ENCODE measurements around the gene SYCP2.
"Not testable (repeated sequence)": the region's sequence is repeated elsewhere in the genome, so short reads cannot be mapped to it uniquely, and the experiment has no call there.

Gene SYCP2, protein sequence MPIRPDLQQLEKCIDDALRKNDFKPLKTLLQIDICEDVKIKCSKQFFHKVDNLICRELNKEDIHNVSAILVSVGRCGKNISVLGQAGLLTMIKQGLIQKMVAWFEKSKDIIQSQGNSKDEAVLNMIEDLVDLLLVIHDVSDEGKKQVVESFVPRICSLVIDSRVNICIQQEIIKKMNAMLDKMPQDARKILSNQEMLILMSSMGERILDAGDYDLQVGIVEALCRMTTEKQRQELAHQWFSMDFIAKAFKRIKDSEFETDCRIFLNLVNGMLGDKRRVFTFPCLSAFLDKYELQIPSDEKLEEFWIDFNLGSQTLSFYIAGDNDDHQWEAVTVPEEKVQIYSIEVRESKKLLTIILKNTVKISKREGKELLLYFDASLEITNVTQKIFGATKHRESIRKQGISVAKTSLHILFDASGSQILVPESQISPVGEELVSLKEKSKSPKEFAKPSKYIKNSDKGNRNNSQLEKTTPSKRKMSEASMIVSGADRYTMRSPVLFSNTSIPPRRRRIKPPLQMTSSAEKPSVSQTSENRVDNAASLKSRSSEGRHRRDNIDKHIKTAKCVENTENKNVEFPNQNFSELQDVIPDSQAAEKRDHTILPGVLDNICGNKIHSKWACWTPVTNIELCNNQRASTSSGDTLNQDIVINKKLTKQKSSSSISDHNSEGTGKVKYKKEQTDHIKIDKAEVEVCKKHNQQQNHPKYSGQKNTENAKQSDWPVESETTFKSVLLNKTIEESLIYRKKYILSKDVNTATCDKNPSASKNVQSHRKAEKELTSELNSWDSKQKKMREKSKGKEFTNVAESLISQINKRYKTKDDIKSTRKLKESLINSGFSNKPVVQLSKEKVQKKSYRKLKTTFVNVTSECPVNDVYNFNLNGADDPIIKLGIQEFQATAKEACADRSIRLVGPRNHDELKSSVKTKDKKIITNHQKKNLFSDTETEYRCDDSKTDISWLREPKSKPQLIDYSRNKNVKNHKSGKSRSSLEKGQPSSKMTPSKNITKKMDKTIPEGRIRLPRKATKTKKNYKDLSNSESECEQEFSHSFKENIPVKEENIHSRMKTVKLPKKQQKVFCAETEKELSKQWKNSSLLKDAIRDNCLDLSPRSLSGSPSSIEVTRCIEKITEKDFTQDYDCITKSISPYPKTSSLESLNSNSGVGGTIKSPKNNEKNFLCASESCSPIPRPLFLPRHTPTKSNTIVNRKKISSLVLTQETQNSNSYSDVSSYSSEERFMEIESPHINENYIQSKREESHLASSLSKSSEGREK (N-terminal part only)

GRCh38 chr20:59933296-59933848 is at the start of gene SYCP2:
Gene SYCP2, minus strand, starts transcription at chr20:59933637. Its CDS starts 11,224 bp downstream, at chr20:59922413.
- DNase-seq (ENCODE audit: low spot score) = peak; percentile 79

GRCh38 chr20:59983076-59983475 is 49.6 kb upstream of the SYCP2 start:
- no peak for DNase-seq (ENCODE audit: low spot score)

- DNase-seq (ENCODE audit: low spot score) = no peak
Measured at GRCh38 chr20:59977086-59977485, 43.6 kb upstream of the SYCP2 start.

- DNase-seq (ENCODE audit: low spot score) = no peak
Measured at GRCh38 chr20:59976156-59976782, 42.8 kb upstream of the SYCP2 start.

- DNase-seq (ENCODE audit: low spot score) = no peak
Measured at GRCh38 chr20:59972037-59972801, 38.8 kb upstream of the SYCP2 start.

DNA sequence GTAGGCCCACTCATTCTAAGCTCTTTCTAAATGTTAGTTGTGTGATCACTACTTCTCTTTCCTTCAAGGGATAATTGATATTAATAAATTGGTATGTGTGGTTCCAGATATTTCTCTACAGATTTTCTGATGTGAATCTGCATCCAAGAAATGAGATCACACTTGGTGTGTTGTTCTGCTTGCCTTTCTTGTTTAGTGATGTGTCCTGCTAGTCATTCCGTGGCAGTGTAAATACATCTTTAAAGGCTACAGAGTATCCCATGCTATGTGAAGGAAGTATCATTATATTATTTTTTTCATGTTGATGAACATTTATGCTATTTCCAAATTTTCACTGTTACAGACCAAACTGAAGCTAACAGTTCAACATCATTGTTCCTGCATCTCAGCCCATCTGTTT is 38.0 kb upstream of the SYCP2 start:
- DNase-seq (ENCODE audit: low spot score) = no peak

DNA sequence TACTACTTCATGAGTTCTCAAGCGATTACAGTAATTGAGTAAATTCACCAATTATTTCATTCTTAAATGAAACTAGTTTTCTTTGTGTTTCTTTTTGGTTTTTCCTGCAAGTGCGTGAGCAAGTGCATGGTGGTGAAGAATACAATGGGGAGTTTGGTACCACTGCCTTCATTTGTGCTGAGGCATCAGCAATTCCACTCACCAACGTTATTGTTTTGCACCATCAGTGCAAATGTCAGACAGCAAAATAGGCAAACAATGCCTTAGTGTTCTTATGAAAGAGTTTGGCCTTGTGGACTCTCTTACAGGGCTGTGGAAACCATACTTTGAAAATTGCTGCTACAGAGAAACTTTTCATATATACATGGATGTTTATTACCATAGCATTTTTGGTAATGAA is 33.0 kb upstream of the SYCP2 start:
- DNase-seq (ENCODE audit: low spot score) = no peak

GRCh38 chr20:59962155-59962554 is 28.7 kb upstream of the SYCP2 start:
- DNase-seq (ENCODE audit: low spot score) = no peak

DNA sequence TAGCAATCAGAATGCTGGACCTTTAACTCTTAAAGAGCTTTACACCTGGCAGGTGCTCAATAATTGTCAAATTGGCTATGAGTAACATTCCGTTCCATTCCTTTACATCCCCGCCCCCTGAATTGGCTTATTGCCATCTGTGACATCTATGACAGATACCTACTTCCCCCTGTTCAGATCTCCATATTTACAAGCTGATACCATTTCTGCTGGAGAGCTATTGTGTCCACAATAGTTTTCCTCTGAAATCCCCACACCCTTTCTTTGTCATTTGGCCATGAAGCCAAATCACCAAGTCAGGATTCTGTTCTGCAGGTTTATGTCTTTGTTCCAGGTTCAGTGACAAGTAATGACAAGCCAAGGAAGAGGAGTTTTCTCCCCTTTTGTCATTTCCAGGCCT is 28.0 kb upstream of the SYCP2 start:
- no peak for DNase-seq (ENCODE audit: low spot score)

DNA sequence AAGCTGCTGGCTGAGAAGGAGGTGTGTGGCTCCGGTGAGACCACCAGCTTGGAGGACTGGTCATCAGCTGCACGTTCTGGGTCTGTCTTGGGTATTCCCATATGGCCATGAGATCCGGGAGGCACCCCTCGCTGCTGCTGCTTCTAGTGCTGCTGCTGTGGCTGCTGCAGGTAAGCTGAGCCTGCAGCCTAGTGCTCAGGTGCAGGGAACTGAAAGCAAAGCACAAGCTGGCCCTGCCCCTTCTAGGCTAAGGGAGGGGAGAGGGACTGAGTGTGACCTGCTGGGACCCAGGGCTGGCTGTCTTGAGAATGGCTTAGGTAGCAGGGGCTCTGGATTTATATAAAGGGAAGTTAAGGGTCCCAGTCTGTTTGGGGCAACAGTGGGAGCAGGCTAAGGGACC is 25.2 kb upstream of the SYCP2 start:
- no peak for DNase-seq (ENCODE audit: low spot score)

DNA sequence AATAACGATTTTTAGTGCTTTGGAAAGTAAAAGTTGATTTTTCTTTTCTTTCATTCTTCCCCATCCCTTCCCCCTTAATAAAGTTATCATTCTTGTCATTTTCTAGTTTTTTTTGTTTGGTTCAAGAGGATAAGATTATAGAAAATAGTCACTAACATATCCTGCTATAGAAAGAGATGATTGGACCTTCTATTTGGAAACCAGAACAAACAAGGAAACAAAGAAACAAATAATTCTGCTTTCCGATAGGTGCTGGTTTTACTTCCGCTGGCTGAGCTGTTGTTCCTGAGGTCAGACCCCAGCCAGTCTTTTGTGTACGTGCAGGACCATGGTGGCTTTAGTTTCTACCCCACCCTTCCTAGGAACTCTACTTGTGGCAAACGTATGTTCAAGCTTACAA is 24.7 kb upstream of the SYCP2 start, which contains the start of gene CDH26:
Gene CDH26, plus strand, starts transcription at position 301 of the 400 bp plus-strand sequence. CDS start 304 bp downstream, outside the sequence.
- no peak for DNase-seq (ENCODE audit: low spot score)

GRCh38 chr20:59957568-59957967 is 24.1 kb upstream of the SYCP2 start:
- not testable (repeated sequence) for DNase-seq (ENCODE audit: low spot score)

DNA sequence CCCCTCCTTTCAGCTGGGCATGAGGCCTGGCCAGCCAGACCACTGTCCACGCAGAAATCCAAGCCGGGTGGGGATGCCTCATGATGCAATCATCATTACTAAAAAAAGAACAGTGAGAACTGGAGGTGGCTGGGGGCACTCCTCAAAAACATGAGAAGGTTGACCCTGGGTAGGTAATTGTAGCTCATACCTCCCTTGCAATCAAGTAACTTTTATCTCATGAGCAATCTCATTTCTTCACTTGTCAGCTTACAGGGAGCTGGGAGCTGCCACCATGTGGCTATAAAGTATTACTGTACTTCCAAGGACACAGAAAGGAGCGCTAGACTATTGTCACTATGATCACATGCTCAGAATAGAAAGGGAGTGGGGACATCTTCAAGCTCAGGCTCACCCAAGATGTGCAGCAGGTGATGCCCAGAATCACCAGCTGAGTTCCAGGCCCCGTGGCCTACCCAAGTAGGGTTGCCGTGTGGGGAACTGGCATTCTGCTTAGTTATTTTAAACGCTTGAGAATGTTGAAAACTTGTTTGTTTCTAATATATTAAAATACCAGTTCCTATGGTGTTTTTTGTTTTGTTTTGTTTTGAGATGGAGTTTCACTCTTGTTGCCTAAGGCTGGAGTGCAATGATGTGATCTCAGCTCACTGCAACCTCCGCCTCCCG is 21.8 kb upstream of the SYCP2 start:
- no peak for DNase-seq (ENCODE audit: low spot score)

DNA sequence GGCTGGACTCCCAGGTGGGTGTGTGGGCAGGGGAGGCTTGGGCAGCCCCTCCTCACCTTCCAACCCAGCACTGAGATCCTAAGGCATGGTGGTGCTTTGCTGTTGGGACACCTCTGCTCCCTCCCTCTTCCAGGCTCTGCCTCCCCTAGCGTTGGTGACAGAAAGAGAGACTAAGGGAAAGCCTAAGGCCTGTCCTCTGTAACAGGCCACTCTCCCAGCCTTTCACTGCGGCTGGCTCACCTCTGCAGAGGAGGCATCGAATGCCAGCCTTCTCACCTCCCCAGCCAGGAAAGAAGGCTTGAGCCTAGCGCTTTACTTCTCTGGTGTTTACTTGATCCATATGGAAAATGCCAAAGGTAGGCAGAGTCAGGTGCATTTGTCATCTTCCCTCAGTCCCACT is 21.3 kb upstream of the SYCP2 start:
- DNase-seq (ENCODE audit: low spot score) = no peak

DNA sequence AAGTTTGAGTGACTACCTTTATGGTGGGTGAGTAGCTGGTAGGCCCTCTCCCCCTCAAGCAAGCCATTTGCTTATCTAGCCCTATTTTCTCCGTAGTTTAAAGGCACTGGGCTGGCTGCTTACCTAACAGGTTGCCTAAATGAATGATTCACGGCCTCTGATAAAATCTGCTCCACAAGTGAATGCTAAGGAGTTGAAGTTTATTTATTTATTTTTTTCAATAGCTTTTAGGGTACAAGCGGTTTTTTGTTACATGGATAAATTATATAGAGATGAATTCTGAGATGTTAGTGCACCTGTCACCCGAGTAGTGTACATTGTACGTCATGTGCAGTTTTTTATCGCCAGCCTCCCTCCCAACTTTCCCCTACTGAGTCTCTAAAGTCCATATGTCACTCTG is 16.5 kb upstream of the SYCP2 start:
- DNase-seq (ENCODE audit: low spot score) = no peak

GRCh38 chr20:59948828-59949720 is 15.6 kb upstream of the SYCP2 start:
- no peak for DNase-seq (ENCODE audit: low spot score)

DNA sequence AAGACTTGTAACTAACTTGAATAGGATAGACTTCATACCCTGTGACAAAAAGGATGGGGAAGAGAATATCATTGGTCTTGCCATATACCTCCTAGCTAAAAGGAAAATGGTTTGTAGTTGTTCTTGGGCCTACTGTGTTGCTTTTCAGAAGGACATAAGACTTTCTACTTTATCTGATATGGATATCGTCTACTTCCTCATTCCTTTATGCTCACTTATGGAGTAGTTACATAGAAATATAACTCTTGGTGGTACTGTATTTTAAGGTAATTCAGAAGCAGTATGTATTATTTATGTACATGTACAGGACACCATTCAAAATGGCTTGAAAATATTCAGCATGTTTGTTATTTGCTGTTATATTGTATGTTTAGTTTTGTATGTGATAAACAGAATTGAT is 14.8 kb upstream of the SYCP2 start:
- no peak for DNase-seq (ENCODE audit: low spot score)

DNA sequence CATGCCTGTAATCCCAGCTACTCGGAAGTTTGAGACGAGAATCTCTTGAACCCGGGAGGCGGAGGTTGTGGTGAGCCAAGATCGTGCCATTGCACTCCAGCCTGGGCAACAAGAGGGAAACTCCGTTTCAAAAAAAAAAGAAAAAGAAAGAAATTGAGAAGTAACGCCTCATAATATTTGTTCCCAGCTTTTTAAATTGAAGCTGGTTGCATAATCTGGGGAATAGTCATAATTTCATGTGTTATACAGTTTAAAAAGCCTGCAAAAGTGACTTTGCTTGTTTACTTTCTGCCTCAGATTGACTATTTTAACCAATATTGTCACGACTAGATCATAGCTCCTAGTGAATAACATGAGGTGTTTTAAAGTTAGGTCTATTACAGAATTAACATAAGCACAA is 13.9 kb upstream of the SYCP2 start:
- no peak for DNase-seq (ENCODE audit: low spot score)

DNA sequence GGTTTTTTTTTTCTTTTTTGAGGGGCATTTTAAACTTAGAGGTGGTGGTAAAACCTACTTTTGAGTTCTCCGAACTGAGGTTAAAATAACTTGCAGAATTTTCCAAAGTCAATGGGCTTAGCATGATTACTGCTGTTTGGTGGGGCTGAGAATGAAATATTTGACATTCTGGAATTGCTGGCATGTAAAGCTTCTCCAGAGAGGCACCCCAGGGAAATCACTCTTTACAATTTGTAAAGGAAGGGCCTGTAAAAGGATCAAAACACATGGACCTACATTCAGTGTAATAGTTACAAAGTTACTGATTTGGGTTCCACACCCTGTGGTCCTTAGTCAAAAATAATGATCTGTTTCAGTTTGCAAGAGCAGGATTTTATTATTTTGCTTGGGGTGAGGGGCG is 12.3 kb upstream of the SYCP2 start:
- no peak for DNase-seq (ENCODE audit: low spot score)

Data from AG08396 (cell line).